Globus pallidus (tissue), 1 donor: ENCODE data around the gene KATNAL1.
"Not testable (repeated sequence)": the region's sequence is repeated elsewhere in the genome, so short reads cannot be mapped to it uniquely, and the experiment has no call there.

ENCODE experiments used
- DNase-seq: peaks from one replicate; pipeline ENCODE4 v3.0.0-alpha.2; 2015; ENCODE audit warnings: low spot score

The KATNAL1 gene

GRCh38 chr13:30292325-30292724 is 15.0 kb downstream of the KATNAL1 start:
- DNase-seq = no peak

- no peak for DNase-seq
Measured at GRCh38 chr13:30290812-30291436, 16.4 kb downstream of the KATNAL1 start.

GRCh38 chr13:30289533-30289932 is 17.8 kb downstream of the KATNAL1 start:
- no peak for DNase-seq

GRCh38 chr13:30286059-30286458 is 21.3 kb downstream of the KATNAL1 start:
- not testable (repeated sequence) for DNase-seq

- DNase-seq = no peak
Measured at GRCh38 chr13:30276178-30276577, 31.2 kb downstream of the KATNAL1 start.

GRCh38 chr13:30274083-30274482 is 33.3 kb downstream of the KATNAL1 start:
- DNase-seq = no peak

GRCh38 chr13:30270035-30270434 is 37.3 kb downstream of the KATNAL1 start:
- not testable (repeated sequence) for DNase-seq

- no peak for DNase-seq
Measured at GRCh38 chr13:30268673-30269072, 38.7 kb downstream of the KATNAL1 start.

- DNase-seq = no peak
Measured at GRCh38 chr13:30266756-30267155, 40.6 kb downstream of the KATNAL1 start.

- DNase-seq = not testable (repeated sequence)
Measured at GRCh38 chr13:30259149-30259733, 48.1 kb downstream of the KATNAL1 start.

- peak; percentile 29 for DNase-seq
Measured at GRCh38 chr13:30257468-30258099, 49.8 kb downstream of the KATNAL1 start.

GRCh38 chr13:30256713-30257467 is 50.5 kb downstream of the KATNAL1 start:
- peak; percentile 19 for DNase-seq

GRCh38 chr13:30255696-30256095 is 51.7 kb downstream of the KATNAL1 start:
- DNase-seq = peak; percentile 7

GRCh38 chr13:30253830-30254229 is 53.5 kb downstream of the KATNAL1 start:
- no peak for DNase-seq

GRCh38 chr13:30247406-30247805 is 59.9 kb downstream of the KATNAL1 start:
- DNase-seq = no peak

- no peak for DNase-seq
Measured at GRCh38 chr13:30241532-30241931, 65.8 kb downstream of the KATNAL1 start.

- no peak for DNase-seq
Measured at GRCh38 chr13:30240608-30241007, 66.7 kb downstream of the KATNAL1 start.

- DNase-seq = no peak
Measured at GRCh38 chr13:30235216-30235615, 72.1 kb downstream of the KATNAL1 start.

- no peak for DNase-seq
Measured at GRCh38 chr13:30234619-30235162, 72.7 kb downstream of the KATNAL1 start.

GRCh38 chr13:30224732-30225131 is 82.6 kb downstream of the KATNAL1 start:
- DNase-seq = no peak

GRCh38 chr13:30222254-30222653 is 85.1 kb downstream of the KATNAL1 start:
- DNase-seq = no peak

GRCh38 chr13:30216111-30216510 is 91.2 kb downstream of the KATNAL1 start:
- no peak for DNase-seq
